ENCODE results near the gene PLCB1.

The PLCB1 gene

GRCh38 chr20:8834851-8835250 is 702.8 kb downstream of the PLCB1 start:
- no peaks in the 10 kb centered on the region for H3K9me3 ChIP-seq (ENCODE audit: insufficient read depth, low read length, severe bottlenecking)
- TF ChIP-seq EZH2 (IDR thresholded peaks at IDR 0.05; ENCODE audit: borderline replicate concordance, low read depth, low read length, severe bottlenecking) (no peak), CTCF (IDR thresholded peaks at IDR 0.05; ENCODE audit: borderline replicate concordance, extremely low read depth, low read length, poor library complexity, severe bottlenecking) (no peak)
- no peaks in the 10 kb centered on the region for H3K36me3 ChIP-seq (ENCODE audit: insufficient read depth, low read length)
- H3K27ac ChIP-seq (ENCODE audit: low read length), result no peak overlapping the region
- H2AFZ ChIP-seq (ENCODE audit: low read depth, low read length), result no peak overlapping the region
- H3K27me3 ChIP-seq (ENCODE audit: insufficient read depth, low read length, poor library complexity), result no peaks in the 10 kb centered on the region
- H3K9ac ChIP-seq (ENCODE audit: low read depth, low read length), result no peak overlapping the region
- H3K4me3 ChIP-seq (ENCODE audit: low read depth in 1 of 2, low read length in 2 of 2), result no peak overlapping the region
- H4K20me1 ChIP-seq (ENCODE audit: insufficient read depth, low read length), result no peaks in the 10 kb centered on the region
- no peak for DNase-seq
- H3K4me2 ChIP-seq (ENCODE audit: insufficient read depth, low read length), result no peak overlapping the region
- H3K4me1 ChIP-seq (ENCODE audit: insufficient read depth, low read length), result no peaks in the 10 kb centered on the region
- H3K79me2 ChIP-seq (ENCODE audit: insufficient read depth, low read length), result no peaks in the 10 kb centered on the region
- ATAC-seq (ENCODE audit: insufficient read depth, low read depth), result no peak

- Histone ChIP-seq H3K4me1 (ENCODE audit: insufficient read depth, low read length) (no peaks in the 10 kb centered on the region), H3K4me2 (ENCODE audit: insufficient read depth, low read length) (no peak overlapping the region), H3K4me3 (ENCODE audit: low read depth in 1 of 2, low read length in 2 of 2) (no peak overlapping the region), H3K9ac (ENCODE audit: low read depth, low read length) (no peak overlapping the region), H3K27ac (ENCODE audit: low read length) (no peak overlapping the region), H3K27me3 (ENCODE audit: insufficient read depth, low read length, poor library complexity) (no peaks in the 10 kb centered on the region), H3K79me2 (ENCODE audit: insufficient read depth, low read length) (no peaks in the 10 kb centered on the region), H3K36me3 (ENCODE audit: insufficient read depth, low read length) (no peaks in the 10 kb centered on the region), H2AFZ (ENCODE audit: low read depth, low read length) (no peak overlapping the region), H4K20me1 (ENCODE audit: insufficient read depth, low read length) (no peaks in the 10 kb centered on the region), H3K9me3 (ENCODE audit: insufficient read depth, low read length, severe bottlenecking) (no peaks in the 10 kb centered on the region)
- ATAC-seq (ENCODE audit: insufficient read depth, low read depth) (no peak), DNase-seq (no peak)
- TF ChIP-seq CTCF (IDR thresholded peaks at IDR 0.05; ENCODE audit: borderline replicate concordance, extremely low read depth, low read length, poor library complexity, severe bottlenecking) (no peak), EZH2 (IDR thresholded peaks at IDR 0.05; ENCODE audit: borderline replicate concordance, low read depth, low read length, severe bottlenecking) (no peak)
Observed at GRCh38 chr20:8837396-8837795, 705.3 kb downstream of the PLCB1 start.

GRCh38 chr20:8842525-8842924 is 710.5 kb downstream of the PLCB1 start:
- Histone ChIP-seq H3K27ac (ENCODE audit: low read length) (no peak overlapping the region), H3K4me2 (ENCODE audit: insufficient read depth, low read length) (no peak overlapping the region), H3K79me2 (ENCODE audit: insufficient read depth, low read length) (no peaks in the 10 kb centered on the region), H3K27me3 (ENCODE audit: insufficient read depth, low read length, poor library complexity) (no peaks in the 10 kb centered on the region), H2AFZ (ENCODE audit: low read depth, low read length) (no peak overlapping the region), H3K36me3 (ENCODE audit: insufficient read depth, low read length) (no peaks in the 10 kb centered on the region), H3K4me1 (ENCODE audit: insufficient read depth, low read length) (no peaks in the 10 kb centered on the region), H3K9ac (ENCODE audit: low read depth, low read length) (no peak overlapping the region), H3K4me3 (ENCODE audit: low read depth in 1 of 2, low read length in 2 of 2) (no peak overlapping the region), H3K9me3 (ENCODE audit: insufficient read depth, low read length, severe bottlenecking) (no peaks in the 10 kb centered on the region), H4K20me1 (ENCODE audit: insufficient read depth, low read length) (no peaks in the 10 kb centered on the region)
- TF ChIP-seq EZH2 (IDR thresholded peaks at IDR 0.05; ENCODE audit: borderline replicate concordance, low read depth, low read length, severe bottlenecking) (no peak), CTCF (IDR thresholded peaks at IDR 0.05; ENCODE audit: borderline replicate concordance, extremely low read depth, low read length, poor library complexity, severe bottlenecking) (no peak)
- DNase-seq (no peak), ATAC-seq (ENCODE audit: insufficient read depth, low read depth) (no peak)

- Histone ChIP-seq H4K20me1 (ENCODE audit: insufficient read depth, low read length) (no peaks in the 10 kb centered on the region), H3K4me3 (ENCODE audit: low read depth in 1 of 2, low read length in 2 of 2) (no peak overlapping the region), H3K27ac (ENCODE audit: low read length) (no peak overlapping the region), H3K9ac (ENCODE audit: low read depth, low read length) (no peak overlapping the region), H3K79me2 (ENCODE audit: insufficient read depth, low read length) (no peaks in the 10 kb centered on the region), H2AFZ (ENCODE audit: low read depth, low read length) (no peak overlapping the region), H3K4me2 (ENCODE audit: insufficient read depth, low read length) (no peak overlapping the region), H3K36me3 (ENCODE audit: insufficient read depth, low read length) (no peaks in the 10 kb centered on the region), H3K27me3 (ENCODE audit: insufficient read depth, low read length, poor library complexity) (no peaks in the 10 kb centered on the region), H3K9me3 (ENCODE audit: insufficient read depth, low read length, severe bottlenecking) (no peaks in the 10 kb centered on the region), H3K4me1 (ENCODE audit: insufficient read depth, low read length) (no peaks in the 10 kb centered on the region)
- DNase-seq (no peak), ATAC-seq (ENCODE audit: insufficient read depth, low read depth) (no peak)
- TF ChIP-seq EZH2 (IDR thresholded peaks at IDR 0.05; ENCODE audit: borderline replicate concordance, low read depth, low read length, severe bottlenecking), result no peak
- no peak for TF ChIP-seq CTCF (IDR thresholded peaks at IDR 0.05; ENCODE audit: borderline replicate concordance, extremely low read depth, low read length, poor library complexity, severe bottlenecking)
Observed at GRCh38 chr20:8844179-8844578, 712.1 kb downstream of the PLCB1 start.
